T-cell (primary cell): Measurements from ENCODE around the gene CAMK2A. TPM values are rescaled to one million over a fixed set of nuclear protein-coding genes. Genes with fewer than 3 reads are reported as not detected.

Experiments
- ATAC-seq, 4 experiments: fragments of 200-7000 bp in 3 of 4; fragments of 150-1000 bp in 1 of 4; cut with Tn5 transposase; replicated peaks in 1 of 4; 1 replicate in 3 of 4; 2 replicates in 1 of 4; pipeline ENCODE4 v1.10.0; 2021; ENCODE audit warnings: moderate library complexity in 3 of 4, mild to moderate bottlenecking in 2 of 4, moderate number of reproducible peaks in 1 of 4
- CTCF ChIA-PET, 2 donors: fragments of 300-600 bp; sonication (Branson Sonifier 250); formaldehyde crosslinking; loops; one replicate each; lab custom pipeline; 2022; ENCODE audit warnings: antibody characterized with exemption in 2 of 2; lab: Charles Lee
- POLR2A ChIA-PET, 2 donors: fragments of 300-600 bp; sonication (Branson Sonifier 250); formaldehyde crosslinking; loops; one replicate each; lab custom pipeline; 2022; ENCODE audit warnings: antibody characterized with exemption in 2 of 2; lab: Charles Lee
- DNase-seq, 35 experiments: peaks; one replicate each; pipeline versions ENCODE4 v3.0.0 to v3.0.0-alpha.2; 2013 to 2023
- H3K27ac ChIP-seq: one replicate; pipeline ENCODE4 v1.5.1; 2013; ENCODE audit warnings: low read length
- H3K27me3 ChIP-seq, 2 experiments: replicated peaks in 1 of 2; 1 replicate in 1 of 2; 2 replicates in 1 of 2; pipeline versions ENCODE4 v1.6.1 to v1.7.0; 2013; ENCODE audit warnings: low read length in 1 of 2, mixed read lengths in 1 of 2; ENCODE audit not compliant: control insufficient read depth in 2 of 2, insufficient read depth in 2 of 2; ENCODE audit errors: extremely low read depth in 1 of 2
- H3K36me3 ChIP-seq, 2 donors: 1 replicate in 1 of 2; 2 replicates in 1 of 2; pipeline versions ENCODE4 v1.6.1 to v1.7.0; 2013; ENCODE audit warnings: low read length in 1 of 2; ENCODE audit not compliant: control insufficient read depth in 2 of 2, insufficient read depth in 1 of 2; ENCODE audit errors: extremely low read depth in 1 of 2
- H3K4me1 ChIP-seq, 2 experiments: 1 replicate in 1 of 2; 2 replicates in 1 of 2; pipeline versions ENCODE4 v1.6.1 to v1.7.0; 2013; ENCODE audit warnings: low read length in 2 of 2, mixed read lengths in 1 of 2; ENCODE audit not compliant: insufficient read depth in 2 of 2, control insufficient read depth in 1 of 2; ENCODE audit errors: extremely low read depth in 1 of 2
- H3K4me3 ChIP-seq, 2 donors: 1 replicate in 1 of 2; 2 replicates in 1 of 2; pipeline versions ENCODE4 v1.5.1 to v1.7.0; 2013; ENCODE audit warnings: mild to moderate bottlenecking in 2 of 2, low read length in 1 of 2, moderate library complexity in 1 of 2; ENCODE audit not compliant: control insufficient read depth in 1 of 2; ENCODE audit errors: extremely low read depth in 1 of 2
- H3K9me3 ChIP-seq: 2 replicates; pipeline ENCODE4 v1.7.0; 2013
- H3K27ac Mint-ChIP-seq, 2 donors: one replicate each; pipeline ENCODE4 v1.8.0; 2020 to 2021; ENCODE audit warnings: mild to moderate bottlenecking in 2 of 2, mixed read lengths in 2 of 2
- H3K27me3 Mint-ChIP-seq, 2 donors: one replicate each; pipeline ENCODE4 v1.8.0; 2021 to 2022; ENCODE audit warnings: mixed read lengths in 2 of 2
- H3K36me3 Mint-ChIP-seq: one replicate; pipeline ENCODE4 v1.8.0; 2021; ENCODE audit warnings: mixed read lengths
- H3K4me1 Mint-ChIP-seq, 3 donors: one replicate each; pipeline ENCODE4 v1.8.0; 2020 to 2022; ENCODE audit warnings: mixed read lengths in 3 of 3, mild to moderate bottlenecking in 1 of 3
- H3K4me3 Mint-ChIP-seq, 3 donors: one replicate each; pipeline ENCODE4 v1.8.0; 2020 to 2022; ENCODE audit warnings: mild to moderate bottlenecking in 3 of 3, mixed read lengths in 3 of 3, moderate library complexity in 3 of 3
- H3K9me3 Mint-ChIP-seq, 3 donors: one replicate each; pipeline ENCODE4 v1.8.0; 2020 to 2022; ENCODE audit warnings: mixed read lengths in 3 of 3
- WGBS: methylation state at CpG from one replicate; pipeline ENCODE4 v1.1.5; 2013; ENCODE audit warnings: missing lambda C conversion rate; ENCODE audit not compliant: insufficient coverage; 5-methylcytosine and 5-hydroxymethylcytosine counted together
- total RNA-seq, 35 experiments: library from RNA in 6 of 35; stranded (reverse) in 6 of 35; fragments of 120-200 nt in 1 of 35; gene quantifications; one replicate each; pipeline versions ENCODE4 v1.2.1 to v1.2.4 and lab custom pipeline; 2013 to 2026

Gene CAMK2A
- total RNA-seq, 5 donors from 2014 or later (not counting 1 experiment from before 2014, with no cell fraction given) = not detected

DNA sequence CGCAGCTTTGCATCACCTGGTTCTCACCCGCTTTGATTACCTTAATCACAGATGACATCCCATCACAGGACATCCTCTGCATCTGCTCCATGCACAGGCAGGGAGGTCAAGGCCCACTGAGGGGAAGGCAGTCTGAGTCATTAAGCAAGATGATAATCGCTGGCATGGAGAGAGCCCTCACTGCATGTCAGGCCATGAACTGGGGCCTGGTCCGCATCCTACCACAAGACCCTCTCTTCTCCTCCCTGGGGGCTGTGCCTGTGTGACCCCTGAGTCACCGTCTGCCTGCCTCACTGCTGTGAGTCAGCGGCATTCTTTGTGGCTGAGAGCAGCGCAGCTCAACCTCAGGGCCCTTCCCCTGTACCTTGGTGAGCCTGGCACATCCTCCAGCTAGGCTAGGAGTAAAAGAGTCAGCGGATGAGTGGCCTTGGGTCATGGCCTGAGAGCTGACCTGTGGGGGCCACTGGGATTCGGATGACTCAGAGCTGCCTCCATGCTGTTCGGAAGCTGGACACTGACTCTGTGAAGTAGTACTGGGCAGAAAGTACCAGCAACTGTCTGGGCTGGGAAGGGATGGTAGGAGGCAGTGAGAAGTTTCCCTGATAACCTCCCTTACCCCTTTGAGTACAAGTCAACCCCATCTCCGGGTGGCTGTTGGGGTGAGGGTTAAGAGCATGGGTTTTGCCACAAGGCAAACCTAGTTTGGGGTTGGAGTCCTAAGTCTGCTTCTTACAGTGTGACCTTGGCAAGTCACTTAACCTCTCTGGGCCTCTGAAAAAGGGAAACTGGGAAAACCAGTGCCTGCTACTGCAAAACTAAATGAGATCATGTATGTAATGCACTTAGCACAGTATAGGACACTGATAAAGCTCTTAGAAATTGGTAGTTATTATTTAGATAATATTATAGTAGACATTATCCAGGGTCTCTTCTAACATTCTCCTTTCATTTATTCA is 27.8 kb upstream of the CAMK2A start:
- H3K4me1 Mint-ChIP-seq = peaks cover 0 to 2% (median 0%) of the 10 kb centered on the region in 3 donors
- no peaks in the 10 kb centered on the region for H3K9me3 Mint-ChIP-seq
- peaks cover 3 to 5% of the 10 kb centered on the region in 2 donors for H3K27me3 Mint-ChIP-seq
- Histone ChIP-seq H3K9me3 (no peaks in the 10 kb centered on the region), H3K4me3 (no peak overlapping the region), H3K27me3 (peaks cover 0 to 8% of the 10 kb centered on the region in 2 experiments), H3K27ac (no peak overlapping the region), H3K36me3 (no peaks in the 10 kb centered on the region), H3K4me1 (no peaks in the 10 kb centered on the region)
- H3K4me3 Mint-ChIP-seq = no peak overlapping the region
- WGBS = 87% methylated on average over 10 of the region's 11 CpGs
- ChIA-PET CTCF (no interaction called here), POLR2A (interaction anchor here in 1 of 2 donors (0.5 kb wide), 1 partner anchor 457 kb away, joined by 3 read pairs; no protein-coding TSS in a partner anchor)
- no peak for DNase-seq
- H3K27ac Mint-ChIP-seq = no peak overlapping the region
- ATAC-seq = no peak
- H3K36me3 Mint-ChIP-seq = no peaks in the 10 kb centered on the region

DNA sequence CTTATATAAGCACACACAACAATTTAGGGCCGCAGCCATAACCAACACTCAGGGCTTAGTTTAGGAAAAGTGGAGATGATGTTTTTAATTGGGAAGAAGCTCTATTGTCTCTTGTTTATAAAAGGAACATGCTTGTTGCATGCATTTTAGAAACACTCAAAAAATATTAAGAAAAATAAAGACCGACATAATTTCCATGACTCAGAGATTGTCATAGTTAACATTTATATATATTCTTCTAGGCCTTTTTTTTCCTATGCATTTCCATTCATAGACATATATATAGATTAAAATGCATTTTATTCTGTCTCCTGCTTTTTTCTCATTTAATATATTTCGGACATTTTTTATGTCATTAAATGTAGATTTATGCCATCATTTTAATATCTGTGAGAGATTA is 26.7 kb upstream of the CAMK2A start:
- Mint-ChIP-seq H3K27ac (no peak overlapping the region), H3K9me3 (no peaks in the 10 kb centered on the region)
- DNase-seq = no peak

DNA sequence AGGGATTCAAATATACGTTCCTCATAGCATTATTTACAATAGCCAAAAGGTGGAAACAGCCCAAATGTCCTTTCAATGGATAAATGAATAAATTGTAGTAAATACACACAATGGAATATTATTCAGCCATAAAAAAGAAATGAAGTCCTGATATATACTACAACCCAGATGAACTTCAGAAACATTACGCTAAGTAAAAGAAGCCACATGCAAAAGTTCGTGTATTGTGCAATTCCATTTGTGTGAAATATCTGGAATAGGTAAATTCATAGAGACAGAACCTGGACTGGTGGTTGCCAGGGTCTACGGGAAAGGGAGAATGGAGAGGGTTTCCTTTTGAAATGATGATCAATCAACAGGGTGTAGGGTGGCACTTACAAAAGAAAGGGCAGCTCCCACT is 25.7 kb upstream of the CAMK2A start:
- Histone ChIP-seq H3K27ac (no peak overlapping the region), H3K36me3 (no peaks in the 10 kb centered on the region), H3K4me3 (no peak overlapping the region), H3K4me1 (no peaks in the 10 kb centered on the region), H3K9me3 (no peaks in the 10 kb centered on the region), H3K27me3 (peaks cover 0 to 8% of the 10 kb centered on the region in 2 experiments)
- peaks cover 3 to 9% of the 10 kb centered on the region in 2 donors for H3K27me3 Mint-ChIP-seq
- WGBS = 83% methylated on average over 3 of the region's 4 CpGs
- no peak overlapping the region for H3K4me3 Mint-ChIP-seq
- H3K36me3 Mint-ChIP-seq = no peaks in the 10 kb centered on the region
- no peak overlapping the region for H3K27ac Mint-ChIP-seq
- ATAC-seq (no peak), DNase-seq (no peak)
- POLR2A ChIA-PET = interaction anchor here in 1 of 2 donors (0.7 kb wide), 1 partner anchor 702 kb away, joined by 3 read pairs; no protein-coding TSS in a partner anchor
- CTCF ChIA-PET = interaction anchor here in 1 of 2 donors (0.6 kb wide), 1 partner anchor 184 kb away, joined by 3 read pairs; no protein-coding TSS in a partner anchor
- H3K9me3 Mint-ChIP-seq = no peaks in the 10 kb centered on the region
- H3K4me1 Mint-ChIP-seq = no peaks in the 10 kb centered on the region

More for the DNA sequence above, 26.7 kb upstream of the CAMK2A start:
- H3K4me1 ChIP-seq = no peaks in the 10 kb centered on the region
- ChIA-PET CTCF (no interaction called here), POLR2A (interaction anchor here in 1 of 2 donors (0.6 kb wide), 1 partner anchor 225 kb away, joined by 3 read pairs; no protein-coding TSS in a partner anchor)
- no CpG with 5 or more reads among the region's 3 CpGs for WGBS
- H3K9me3 ChIP-seq = no peaks in the 10 kb centered on the region
- H3K27me3 ChIP-seq = peaks cover 0 to 8% of the 10 kb centered on the region in 2 experiments
- Mint-ChIP-seq H3K36me3 (no peaks in the 10 kb centered on the region), H3K4me3 (no peak overlapping the region), H3K4me1 (no peaks in the 10 kb centered on the region), H3K27me3 (peaks cover 3 to 5% of the 10 kb centered on the region in 2 donors)
- no peak overlapping the region for H3K27ac ChIP-seq
- H3K4me3 ChIP-seq = no peak overlapping the region
- ATAC-seq = no peak
- no peaks in the 10 kb centered on the region for H3K36me3 ChIP-seq

DNA sequence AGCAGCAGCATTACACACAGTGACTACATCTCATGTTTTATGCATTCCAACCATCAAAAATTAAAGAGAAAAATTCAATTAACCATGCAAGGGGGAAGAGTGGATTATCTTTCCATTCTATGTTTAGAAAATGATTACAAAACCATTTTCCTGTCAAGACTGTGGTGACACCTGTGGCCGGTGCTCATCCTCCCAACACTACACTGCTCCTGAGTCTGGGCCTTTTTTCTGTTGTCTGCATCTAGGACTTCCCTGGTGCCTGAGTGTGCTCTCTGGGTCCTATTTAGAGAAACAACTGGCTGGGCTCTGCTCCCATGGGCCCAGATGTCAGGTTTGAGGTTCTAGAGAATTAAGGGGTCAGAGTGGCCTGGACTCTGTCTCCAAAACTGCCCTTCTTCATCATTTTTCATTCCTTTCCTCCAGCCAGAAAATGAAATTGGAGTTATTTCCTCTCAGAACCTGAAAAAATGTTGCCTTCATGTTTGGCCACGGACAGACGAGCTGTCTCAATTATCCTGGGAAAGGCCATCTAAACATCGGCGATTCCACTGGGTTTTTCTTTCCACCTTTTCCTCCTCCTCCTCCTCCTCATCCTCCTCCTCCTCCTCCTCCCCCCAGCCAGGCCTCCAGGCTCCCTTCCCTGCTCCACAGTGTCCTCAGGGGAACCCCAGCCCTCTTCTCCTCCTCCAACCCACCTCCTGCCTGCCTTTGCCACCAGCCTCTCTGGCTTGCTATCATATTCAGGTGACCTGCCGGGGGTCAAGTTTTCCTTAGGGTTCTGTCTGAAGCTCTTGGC is 24.5 kb upstream of the CAMK2A start:
- DNase-seq = no peak
- no peaks in the 10 kb centered on the region for H3K4me1 Mint-ChIP-seq
- H3K4me3 Mint-ChIP-seq = no peak overlapping the region
- H3K27me3 Mint-ChIP-seq = peaks cover 3 to 9% of the 10 kb centered on the region in 2 donors
- no peaks in the 10 kb centered on the region for H3K4me1 ChIP-seq
- H3K27me3 ChIP-seq = peaks cover 0 to 11% of the 10 kb centered on the region in 2 experiments
- H3K36me3 ChIP-seq = no peaks in the 10 kb centered on the region
- no peaks in the 10 kb centered on the region for H3K9me3 ChIP-seq
- H3K27ac ChIP-seq = no peak overlapping the region
- ATAC-seq = no peak
- CTCF ChIA-PET = interaction anchor here in 1 of 2 donors (0.6 kb wide), 1 partner anchor 206 kb away, joined by 3 read pairs; no protein-coding TSS in a partner anchor
- POLR2A ChIA-PET = no interaction called here
- no peaks in the 10 kb centered on the region for H3K36me3 Mint-ChIP-seq
- WGBS = 100% methylated on average over 1 of the region's 6 CpGs
- no peaks in the 10 kb centered on the region for H3K9me3 Mint-ChIP-seq
- H3K4me3 ChIP-seq = no peak overlapping the region
- no peak overlapping the region for H3K27ac Mint-ChIP-seq

DNA sequence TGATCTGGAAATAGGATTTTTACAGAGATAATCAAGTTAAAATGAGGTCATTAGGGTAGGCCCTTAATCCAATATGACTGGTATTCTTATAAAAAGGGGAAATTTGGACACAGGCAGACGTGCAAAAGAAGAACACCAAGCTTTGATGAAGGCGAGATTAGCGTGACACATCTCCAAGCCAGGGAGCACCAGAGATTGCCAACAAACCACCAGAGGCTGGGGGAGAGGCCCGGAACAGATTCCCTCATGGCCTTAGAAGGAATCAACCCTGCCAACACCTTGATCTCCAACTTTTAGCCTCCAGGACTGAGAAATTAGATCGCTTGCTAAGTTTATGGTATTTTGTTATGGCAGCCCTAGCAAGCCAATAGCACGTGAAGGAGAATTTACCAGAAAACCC is 23.9 kb upstream of the CAMK2A start:
- H3K4me1 Mint-ChIP-seq = no peaks in the 10 kb centered on the region
- 60% methylated on average over 2 of the region's 6 CpGs for WGBS
- ATAC-seq = no peak
- no peak overlapping the region for H3K4me3 ChIP-seq
- no peak overlapping the region for H3K27ac ChIP-seq
- no peak overlapping the region for H3K27ac Mint-ChIP-seq
- H3K27me3 Mint-ChIP-seq = peaks cover 3 to 8% of the 10 kb centered on the region in 2 donors
- H3K4me1 ChIP-seq = no peaks in the 10 kb centered on the region
- no peak overlapping the region for H3K4me3 Mint-ChIP-seq
- DNase-seq = no peak
- H3K36me3 ChIP-seq = no peaks in the 10 kb centered on the region
- H3K36me3 Mint-ChIP-seq = no peaks in the 10 kb centered on the region
- H3K9me3 ChIP-seq = no peaks in the 10 kb centered on the region
- CTCF ChIA-PET = interaction anchor here in 1 of 2 donors (0.6 kb wide), 1 partner anchor 205 kb away, joined by 3 read pairs; no protein-coding TSS in a partner anchor
- POLR2A ChIA-PET = no interaction called here
- H3K9me3 Mint-ChIP-seq = no peaks in the 10 kb centered on the region
- peaks cover 0 to 7% of the 10 kb centered on the region in 2 experiments for H3K27me3 ChIP-seq

DNA sequence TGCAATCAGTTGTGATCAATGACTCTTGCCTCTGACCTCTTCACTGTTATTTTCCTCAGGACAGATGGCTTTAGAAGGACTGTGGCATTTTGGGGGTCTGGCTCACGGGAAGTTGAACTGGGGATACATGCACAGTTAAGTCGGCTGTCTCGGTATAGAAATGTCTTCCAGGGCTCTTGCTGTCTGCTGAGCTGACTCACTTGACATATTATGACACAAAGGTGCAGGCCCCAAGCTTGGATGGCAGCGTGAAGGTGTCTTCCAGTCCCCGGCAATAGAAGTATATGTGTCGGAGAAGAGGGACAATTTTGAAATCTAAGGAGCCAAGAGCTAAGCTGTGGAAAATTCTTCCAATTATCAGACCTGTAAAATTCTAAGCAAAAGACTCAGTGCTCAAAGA is 22.9 kb upstream of the CAMK2A start:
- no peak for DNase-seq
- POLR2A ChIA-PET = interaction anchor here in 1 of 2 donors (0.6 kb wide), 1 partner anchor 101 kb away, joined by 3 read pairs; no protein-coding TSS in a partner anchor
- WGBS = 90% methylated on average over 3 of the region's 6 CpGs
- Mint-ChIP-seq H3K4me3 (no peak overlapping the region), H3K4me1 (no peaks in the 10 kb centered on the region), H3K9me3 (no peaks in the 10 kb centered on the region), H3K36me3 (no peaks in the 10 kb centered on the region), H3K27me3 (peaks cover 3 to 4% of the 10 kb centered on the region in 2 donors), H3K27ac (no peak overlapping the region)
- no peak for ATAC-seq
- CTCF ChIA-PET = no interaction called here
- no peaks in the 10 kb centered on the region for H3K9me3 ChIP-seq
- no peaks in the 10 kb centered on the region for H3K36me3 ChIP-seq
- no peak overlapping the region for H3K4me3 ChIP-seq
- H3K4me1 ChIP-seq = no peaks in the 10 kb centered on the region
- no peak overlapping the region for H3K27ac ChIP-seq
- H3K27me3 ChIP-seq = peaks cover 0 to 9% of the 10 kb centered on the region in 2 experiments
